ENCODE results near the gene PLXNA2. TPM values are rescaled to one million over a fixed set of nuclear protein-coding genes. Genes with fewer than 3 reads are reported as not detected.

Gene PLXNA2
- total RNA-seq, 1 experiment from 2014 or later = 0.89 TPM

- Histone ChIP-seq H3K9me3 (ENCODE audit: control insufficient read depth in 1 of 2, insufficient read depth in 1 of 2, low read depth in 1 of 2, low read length in 2 of 2) (no peaks in the 10 kb centered on the region), H3K27me3 (ENCODE audit: insufficient read depth, low read length) (peaks cover 27% of the 10 kb centered on the region; the same call in 1 of the 2 replicates), H4K20me1 (ENCODE audit: insufficient read depth) (no peaks in the 10 kb centered on the region), H3K9me2 (ENCODE audit: insufficient read depth) (no peaks in the 10 kb centered on the region), H3K4me2 (ENCODE audit: low read length) (no peak overlapping the region), H2AFZ (ENCODE audit: low read depth, low read length, poor library complexity, severe bottlenecking) (no peak overlapping the region), H3K27ac (ENCODE audit: low read depth, low read length) (no peak overlapping the region), H3K4me3 (replicated peaks in 1 of 2; ENCODE audit: low read depth in 1 of 2, low read length in 2 of 2) (no peak overlapping the region), H3K79me2 (ENCODE audit: insufficient read depth, low read length) (no peaks in the 10 kb centered on the region), H3K4me1 (ENCODE audit: control insufficient read depth in 1 of 2, insufficient read depth in 2 of 2, low read length in 2 of 2) (no peaks in the 10 kb centered on the region), H3K36me3 (ENCODE audit: control insufficient read depth in 1 of 2, insufficient read depth in 2 of 2, low read length in 2 of 2) (no peaks in the 10 kb centered on the region), H3K9ac (ENCODE audit: low read length) (no peak overlapping the region)
- ChIA-PET RAD21 (ENCODE audit: low non-redundant PET in 1 of 2, low total read pairs in 2 of 2, uncharacterized antibody in 2 of 2, unreplicated experiment in 2 of 2) (no interaction called here), POLR2A (no interaction called here), CTCF (no interaction called here)
- DNase-seq (ENCODE audit: low read depth, low spot score) = no peak
- TF ChIP-seq EZH2 (IDR thresholded peaks at IDR 0.05) = no peak
- no peak for TF ChIP-seq MAX (IDR thresholded peaks at IDR 0.05)
- no peak for TF ChIP-seq ZNF274 (IDR thresholded peaks at IDR 0.05; ENCODE audit: low read depth, low read length)
- TF ChIP-seq SRF (IDR thresholded peaks at IDR 0.05; ENCODE audit: low read depth) = no peak
- TF ChIP-seq SP1 (IDR thresholded peaks at IDR 0.05; ENCODE audit: low read depth) = no peak
- TF ChIP-seq TCF7L2 (IDR thresholded peaks at IDR 0.05; ENCODE audit: borderline replicate concordance, extremely low read depth, insufficient read depth, insufficient read length) = no peak
- TF ChIP-seq RAD21 (IDR thresholded peaks at IDR 0.05; ENCODE audit: low read depth) = no peak
- TF ChIP-seq ATF3 (IDR thresholded peaks at IDR 0.05) = no peak
- TF ChIP-seq, protein P1, sequence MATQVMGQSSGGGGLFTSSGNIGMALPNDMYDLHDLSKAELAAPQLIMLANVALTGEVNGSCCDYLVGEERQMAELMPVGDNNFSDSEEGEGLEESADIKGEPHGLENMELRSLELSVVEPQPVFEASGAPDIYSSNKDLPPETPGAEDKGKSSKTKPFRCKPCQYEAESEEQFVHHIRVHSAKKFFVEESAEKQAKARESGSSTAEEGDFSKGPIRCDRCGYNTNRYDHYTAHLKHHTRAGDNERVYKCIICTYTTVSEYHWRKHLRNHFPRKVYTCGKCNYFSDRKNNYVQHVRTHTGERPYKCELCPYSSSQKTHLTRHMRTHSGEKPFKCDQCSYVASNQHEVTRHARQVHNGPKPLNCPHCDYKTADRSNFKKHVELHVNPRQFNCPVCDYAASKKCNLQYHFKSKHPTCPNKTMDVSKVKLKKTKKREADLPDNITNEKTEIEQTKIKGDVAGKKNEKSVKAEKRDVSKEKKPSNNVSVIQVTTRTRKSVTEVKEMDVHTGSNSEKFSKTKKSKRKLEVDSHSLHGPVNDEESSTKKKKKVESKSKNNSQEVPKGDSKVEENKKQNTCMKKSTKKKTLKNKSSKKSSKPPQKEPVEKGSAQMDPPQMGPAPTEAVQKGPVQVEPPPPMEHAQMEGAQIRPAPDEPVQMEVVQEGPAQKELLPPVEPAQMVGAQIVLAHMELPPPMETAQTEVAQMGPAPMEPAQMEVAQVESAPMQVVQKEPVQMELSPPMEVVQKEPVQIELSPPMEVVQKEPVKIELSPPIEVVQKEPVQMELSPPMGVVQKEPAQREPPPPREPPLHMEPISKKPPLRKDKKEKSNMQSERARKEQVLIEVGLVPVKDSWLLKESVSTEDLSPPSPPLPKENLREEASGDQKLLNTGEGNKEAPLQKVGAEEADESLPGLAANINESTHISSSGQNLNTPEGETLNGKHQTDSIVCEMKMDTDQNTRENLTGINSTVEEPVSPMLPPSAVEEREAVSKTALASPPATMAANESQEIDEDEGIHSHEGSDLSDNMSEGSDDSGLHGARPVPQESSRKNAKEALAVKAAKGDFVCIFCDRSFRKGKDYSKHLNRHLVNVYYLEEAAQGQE (IDR thresholded peaks at IDR 0.05; ENCODE audit: low read depth) = no peak
- no peak for TF ChIP-seq EGR1 (IDR thresholded peaks at IDR 0.05; ENCODE audit: low read depth)
- TF ChIP-seq POLR2AphosphoS5 (IDR thresholded peaks at IDR 0.05; ENCODE audit: low read depth, low read length) = no peak
- no peak for ATAC-seq
- intact Hi-C loops (cut with micrococcal nuclease) = no loop called here
- BruUV-seq (replicated peaks) = no TSS peak
Measured at GRCh38 chr1:207990876-207991582, 253.2 kb downstream of the PLXNA2 start.

Data from HCT116 (cell line).